NCI-H187 treated with DMSO at 0.1 percent for 48 hours (cell line): ENCODE results near the gene PRMT1.
"Not testable (repeated sequence)": the region's sequence is repeated elsewhere in the genome, so short reads cannot be mapped to it uniquely, and the experiment has no call there.

Experiments
- DNase-seq: peaks from one replicate; lab custom pipeline; 2025; lab: John Stamatoyannopoulos, UW

Gene PRMT1

DNA sequence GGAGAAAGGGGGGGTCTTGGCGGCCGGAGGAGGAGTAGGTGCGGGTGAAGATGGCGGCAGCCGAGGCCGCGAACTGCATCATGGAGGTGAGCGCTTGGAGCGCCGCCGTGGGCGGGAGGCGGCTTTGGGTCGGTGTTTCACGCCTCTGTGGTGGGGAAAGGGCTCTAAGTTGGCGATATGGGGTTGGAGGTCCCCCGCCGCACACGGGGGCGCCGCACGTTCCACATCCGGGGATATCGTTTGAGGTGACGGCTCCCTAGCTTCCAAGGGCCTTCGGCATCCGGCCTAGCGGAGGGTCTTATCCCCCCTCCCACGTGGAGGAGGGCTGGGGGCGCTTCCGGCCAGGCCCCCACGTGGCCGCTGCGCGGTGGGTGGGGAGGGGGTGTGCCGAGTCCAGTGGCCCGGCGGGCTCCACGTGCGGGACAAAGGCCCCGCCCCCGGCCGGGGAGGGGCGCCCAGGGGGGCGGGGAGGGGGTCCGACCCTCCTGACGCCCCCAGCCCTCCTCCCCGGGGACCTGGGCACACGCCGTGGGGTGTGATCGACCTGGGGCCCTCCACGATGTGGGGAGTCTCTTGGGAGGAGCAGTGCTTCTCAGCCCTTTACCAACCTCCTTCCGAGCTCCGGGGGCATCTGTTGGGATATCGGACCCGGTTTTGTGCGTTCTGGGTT lies at the start of gene PRMT1:
Gene PRMT1 (plus strand): TSS at position 41 of the 670 bp plus-strand sequence. CDS start 10 bp downstream, at position 51.
- no peak for DNase-seq

DNA sequence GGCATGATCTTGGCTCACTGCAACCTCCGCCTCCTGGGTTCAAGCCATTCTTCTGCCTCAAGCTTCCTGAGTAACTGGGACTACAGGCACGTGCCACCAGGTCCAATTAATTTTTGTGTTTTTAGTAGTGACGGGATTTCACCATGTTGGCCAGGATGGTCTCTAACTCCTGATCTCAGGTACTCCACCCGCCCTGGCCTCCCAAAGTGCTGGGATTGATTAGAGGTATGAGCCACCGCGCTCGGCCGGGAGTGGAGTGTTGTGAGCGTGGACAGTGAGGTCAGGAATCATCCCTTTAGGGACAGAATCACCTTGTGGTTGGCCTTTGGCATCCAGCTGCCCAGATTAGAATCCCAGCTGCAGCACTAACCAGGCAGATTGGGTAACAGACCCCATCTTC lies 47.4 kb upstream of the PRMT1 start:
- no peak for DNase-seq

DNA sequence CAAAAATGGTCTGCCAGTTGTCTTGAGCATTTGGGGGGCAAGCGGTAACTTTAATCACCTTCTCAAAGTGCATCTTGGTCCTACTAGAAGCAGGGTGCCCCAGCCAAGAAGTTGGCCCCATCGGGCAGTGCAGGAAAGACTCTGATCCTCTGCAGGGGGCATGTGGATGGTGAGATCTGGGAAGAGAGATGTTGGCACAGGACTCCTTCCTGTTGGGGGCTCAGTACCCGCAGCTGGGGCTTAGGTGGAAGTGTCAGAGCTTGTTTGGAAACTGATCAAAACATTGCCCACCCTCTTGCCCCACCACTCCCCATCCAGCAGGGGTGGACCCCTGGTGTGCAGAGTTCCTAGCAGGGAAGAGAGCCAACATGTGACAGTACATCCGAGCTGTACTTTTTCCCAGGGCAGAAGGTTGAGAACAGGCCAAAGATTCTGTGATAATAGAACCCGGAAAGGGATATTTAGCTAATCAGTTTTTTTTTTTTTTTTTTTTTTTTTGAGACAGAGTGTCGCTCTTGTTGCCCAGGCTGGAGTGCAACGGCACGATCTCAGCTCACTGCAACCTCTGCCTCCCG lies 46.0 kb upstream of the PRMT1 start:
- DNase-seq: no peak

DNA sequence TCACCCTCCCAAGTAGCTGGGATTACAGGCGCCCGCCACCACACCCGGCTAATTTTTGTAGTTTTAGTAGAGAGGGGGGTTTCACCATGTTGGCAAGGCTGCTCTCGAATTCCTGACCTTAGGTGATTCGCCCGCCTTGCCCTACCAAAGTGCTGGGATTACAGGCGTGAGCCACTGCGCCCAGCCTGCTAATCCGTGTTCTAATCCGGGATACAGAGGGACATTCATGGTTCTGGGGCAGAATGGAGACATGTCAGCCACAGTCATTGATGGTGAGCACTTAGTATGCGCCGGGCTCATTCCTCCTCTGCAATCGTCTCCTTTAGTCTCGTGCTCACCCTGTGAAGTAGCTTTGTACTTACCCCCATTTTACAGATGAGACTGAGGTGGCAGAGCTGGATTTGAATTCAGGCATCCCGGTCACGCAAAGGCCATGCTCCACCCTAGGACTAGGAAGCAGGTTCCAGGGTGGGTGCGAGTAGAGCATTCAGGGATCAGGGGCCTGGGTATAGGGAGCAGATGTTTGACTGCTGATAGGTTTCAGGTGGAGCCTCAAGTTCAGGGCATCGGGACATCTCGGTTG lies 45.4 kb upstream of the PRMT1 start:
- DNase-seq: no peak

DNA sequence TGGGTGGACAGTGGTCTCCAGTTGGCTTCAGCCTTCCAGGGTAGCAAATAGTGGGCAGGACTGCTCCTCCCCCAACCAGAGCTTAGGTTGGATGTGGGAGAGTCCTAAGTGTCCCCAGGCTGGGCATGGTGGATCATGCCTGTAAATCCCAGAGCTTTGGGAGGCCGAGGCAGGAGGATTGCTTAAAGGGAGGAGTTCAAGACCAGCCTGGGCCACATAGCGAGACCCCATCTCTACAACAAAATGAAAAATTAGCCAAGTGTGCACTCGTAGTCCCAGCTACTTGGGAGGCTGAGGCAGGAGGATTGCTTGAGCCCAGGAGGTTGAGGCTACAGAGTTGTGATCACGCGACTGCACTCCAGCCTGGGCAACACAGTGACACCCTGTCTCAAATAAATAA lies 44.5 kb upstream of the PRMT1 start:
- no peak for DNase-seq

DNA sequence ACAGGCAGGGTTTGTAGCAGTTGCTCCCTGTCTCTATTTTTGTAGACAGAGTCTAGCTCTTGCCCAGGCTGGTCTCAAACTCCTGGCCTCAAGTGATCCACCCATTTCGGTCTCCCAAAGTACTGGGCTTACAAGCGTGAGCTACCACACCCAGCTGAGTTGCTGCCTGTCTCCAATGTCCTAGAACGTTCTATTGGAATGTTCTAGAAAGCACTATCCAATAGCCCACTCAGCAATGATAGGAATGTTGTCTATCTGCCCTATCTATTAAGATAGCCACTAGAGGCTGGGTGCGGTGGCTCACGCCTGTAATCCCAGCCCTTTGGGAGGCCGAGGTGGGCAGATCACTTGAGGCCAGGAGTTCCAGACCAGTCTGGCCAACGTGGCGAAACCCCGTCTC lies 43.8 kb upstream of the PRMT1 start:
- not testable (repeated sequence) for DNase-seq

DNA sequence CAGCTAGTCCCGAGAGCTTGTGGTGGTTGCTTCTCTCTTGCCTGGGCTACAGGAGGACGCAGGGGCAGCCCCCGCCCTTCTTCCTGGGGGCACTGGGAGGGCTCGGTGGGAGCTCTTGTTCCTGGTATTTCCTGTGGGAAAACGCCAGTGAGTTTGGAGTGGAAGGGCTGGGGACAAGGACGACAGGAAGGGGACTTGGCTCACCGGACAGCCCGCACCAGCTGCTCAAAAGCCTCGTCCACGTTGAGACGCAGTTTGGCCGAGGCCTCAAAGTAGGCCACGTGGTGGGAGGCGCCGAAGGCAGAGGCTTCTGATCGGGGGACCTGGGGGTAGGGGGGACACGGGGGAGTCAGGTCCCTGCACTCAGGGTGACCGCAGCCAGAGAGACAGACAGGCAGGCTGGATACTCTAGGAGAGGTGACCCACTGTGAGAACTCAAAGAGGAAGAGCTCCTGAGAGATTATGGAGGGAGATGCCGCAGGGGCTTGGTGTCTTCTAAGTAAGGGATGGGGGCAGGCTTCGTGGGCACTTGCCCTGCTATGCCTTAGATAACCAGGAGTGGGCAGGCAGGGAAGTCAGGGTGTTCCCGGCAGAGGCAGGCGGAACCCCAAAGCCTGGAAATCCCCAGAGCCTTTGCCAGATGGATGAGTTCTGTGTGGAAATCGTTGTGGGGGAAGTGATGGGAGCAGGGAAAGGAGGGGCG lies 41.4 kb upstream of the PRMT1 start:
- no peak for DNase-seq

DNA sequence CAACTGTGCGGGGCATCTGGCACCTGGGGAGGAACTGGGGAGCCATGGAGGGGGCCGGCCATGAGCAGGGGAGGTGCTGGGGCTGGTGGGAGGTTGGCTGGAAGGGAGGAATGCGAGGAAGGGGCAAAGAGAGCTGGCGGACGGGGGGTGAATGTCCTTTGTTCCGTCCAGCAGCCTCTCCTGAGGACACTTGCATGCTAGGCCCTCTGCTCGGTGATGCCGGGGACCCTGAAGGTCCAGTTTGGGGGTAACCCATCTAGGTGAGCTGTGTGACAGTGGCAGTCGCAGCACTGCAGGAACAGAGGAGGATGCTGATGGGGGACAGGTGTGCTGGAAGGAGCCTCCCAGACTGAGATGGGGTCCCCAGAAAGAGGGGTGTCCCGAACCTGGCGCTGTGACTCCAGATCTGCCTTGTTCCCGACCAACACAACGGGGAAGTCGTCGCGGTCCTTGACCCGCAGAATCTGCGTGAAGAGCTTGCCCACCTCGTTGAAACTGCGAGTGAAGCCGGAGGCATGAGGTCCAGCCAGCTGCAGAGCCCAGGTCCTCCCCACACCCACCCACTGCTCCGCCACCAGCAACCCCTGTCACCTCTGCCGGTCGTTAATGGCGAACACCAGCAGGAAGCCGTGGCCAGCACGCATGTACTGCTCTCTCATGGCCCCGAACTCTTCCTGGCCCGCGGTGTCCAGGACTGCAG lies 40.7 kb upstream of the PRMT1 start:
- no peak for DNase-seq

DNA sequence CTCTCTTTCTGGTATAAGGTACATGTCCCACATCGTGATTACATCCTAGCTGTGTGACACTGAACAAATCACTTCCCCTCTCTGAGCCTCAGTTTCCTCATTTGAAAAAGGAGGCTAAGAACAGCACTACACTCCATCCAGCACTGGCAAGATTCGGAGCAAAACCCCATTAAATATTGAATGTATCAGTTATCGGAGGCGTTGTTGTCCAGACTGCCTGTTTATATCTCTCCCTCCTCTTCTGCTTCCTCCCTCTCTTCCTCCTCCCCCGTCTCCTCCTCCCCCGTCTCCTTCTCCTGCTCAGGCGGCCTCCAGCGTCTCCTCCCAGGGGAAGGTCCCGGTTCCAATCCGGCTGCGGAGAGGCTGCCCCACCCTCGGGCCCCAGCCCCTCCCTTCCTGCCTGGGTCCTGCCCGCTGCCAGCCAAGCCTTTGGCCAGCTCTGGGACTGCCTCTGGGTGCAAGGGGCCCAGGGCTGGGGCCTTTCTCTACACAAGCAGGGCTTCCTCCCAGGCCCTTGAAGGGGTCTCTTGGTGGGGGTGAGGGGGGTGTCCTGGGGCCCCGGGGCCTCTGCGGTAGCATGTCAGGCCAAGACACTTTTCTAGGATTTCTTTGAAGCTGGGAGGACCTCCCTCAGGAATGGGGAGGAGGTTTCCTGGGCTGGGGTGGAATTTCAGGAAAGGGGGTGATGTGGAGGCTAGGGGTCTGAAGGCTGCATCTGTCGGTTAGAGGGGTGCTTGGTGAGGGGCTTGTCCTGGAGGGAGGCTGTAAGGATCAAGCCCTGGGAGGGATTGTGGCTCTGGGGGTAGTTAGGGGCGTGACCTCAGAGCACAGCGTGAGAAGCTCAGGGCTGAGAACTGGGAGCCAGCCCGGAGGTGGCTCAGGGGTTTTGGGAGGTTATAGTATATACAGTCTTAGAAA lies 39.0 kb upstream of the PRMT1 start:
- DNase-seq: no peak

DNA sequence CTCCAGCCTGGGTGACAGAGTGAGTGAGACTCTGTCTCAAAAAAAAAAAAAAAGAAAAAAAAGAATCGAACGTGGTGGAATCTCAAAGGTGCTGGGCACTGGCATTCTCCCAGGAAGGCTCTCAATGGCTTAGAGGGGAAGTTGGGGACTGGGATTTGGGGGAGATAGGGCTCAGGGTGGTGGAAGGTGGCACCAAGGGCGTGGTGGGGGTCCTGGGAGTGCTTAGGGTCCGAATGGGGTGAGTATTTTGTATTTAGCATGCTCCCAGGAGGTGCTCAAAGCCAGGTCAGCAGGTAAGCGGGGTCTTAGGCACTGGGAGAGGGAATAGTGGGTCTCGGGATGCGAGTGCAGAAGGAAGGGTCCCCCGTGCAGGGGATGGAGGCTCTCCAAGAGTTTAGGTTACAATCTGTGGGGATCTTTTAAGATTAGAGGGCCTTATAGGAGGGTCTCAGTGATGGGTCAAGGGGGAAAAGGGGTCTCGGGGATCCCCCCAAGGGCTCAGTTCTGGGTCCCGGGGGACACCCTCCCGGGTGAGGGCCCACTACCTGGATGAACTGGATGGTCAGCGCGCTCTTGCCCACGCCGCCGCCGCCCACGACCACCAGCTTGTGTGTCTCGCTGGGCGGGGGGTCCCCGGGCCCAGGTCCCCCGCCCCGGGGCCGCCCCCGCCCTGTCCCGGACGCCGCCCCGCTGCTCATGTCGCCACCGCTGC lies 37.5 kb upstream of the PRMT1 start:
- no peak for DNase-seq

DNA sequence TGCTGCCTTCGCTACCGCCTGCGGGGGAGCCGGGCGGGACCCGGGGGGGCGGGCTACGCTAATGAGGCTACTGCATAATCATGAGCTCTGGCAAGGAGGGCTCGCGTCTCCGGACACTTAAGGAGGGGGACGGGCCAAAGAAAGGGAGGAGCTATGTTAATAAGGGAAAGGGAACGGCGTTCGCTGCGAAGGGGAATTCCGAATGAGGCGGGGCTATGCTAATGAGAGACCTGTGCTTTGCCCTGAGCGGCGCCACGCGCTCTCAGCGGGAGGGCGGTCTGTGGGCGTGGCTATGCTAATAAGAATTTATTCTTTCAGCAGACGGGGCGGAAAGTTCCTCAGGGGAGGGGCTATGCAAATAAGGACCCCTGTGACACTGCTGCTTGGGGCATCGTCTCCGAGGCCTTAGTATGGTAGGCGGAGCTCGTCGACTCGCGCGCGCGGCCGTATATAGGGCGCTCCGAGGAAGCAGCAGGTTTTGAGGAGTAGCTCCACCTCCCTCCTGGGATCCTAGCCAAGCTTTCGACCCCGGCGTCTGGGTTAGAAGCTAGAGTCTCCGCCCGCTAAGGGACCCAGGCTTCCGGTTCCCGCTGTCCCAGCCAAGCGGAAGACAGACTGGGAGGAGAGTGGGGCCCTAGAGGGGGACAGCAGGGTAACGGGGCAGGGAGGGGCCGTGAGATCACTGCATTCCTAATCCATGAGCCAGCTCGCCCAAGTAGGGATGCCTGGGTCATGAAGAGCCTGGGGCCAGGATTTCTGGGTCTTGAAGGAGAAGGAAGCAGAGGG lies 36.8 kb upstream of the PRMT1 start, which contains the start of gene RRAS:
Gene RRAS (minus strand): TSS at position 31 of the 786 bp plus-strand sequence. CDS start 45 bp downstream, outside the sequence.
- peak; percentile 98 for DNase-seq

DNA sequence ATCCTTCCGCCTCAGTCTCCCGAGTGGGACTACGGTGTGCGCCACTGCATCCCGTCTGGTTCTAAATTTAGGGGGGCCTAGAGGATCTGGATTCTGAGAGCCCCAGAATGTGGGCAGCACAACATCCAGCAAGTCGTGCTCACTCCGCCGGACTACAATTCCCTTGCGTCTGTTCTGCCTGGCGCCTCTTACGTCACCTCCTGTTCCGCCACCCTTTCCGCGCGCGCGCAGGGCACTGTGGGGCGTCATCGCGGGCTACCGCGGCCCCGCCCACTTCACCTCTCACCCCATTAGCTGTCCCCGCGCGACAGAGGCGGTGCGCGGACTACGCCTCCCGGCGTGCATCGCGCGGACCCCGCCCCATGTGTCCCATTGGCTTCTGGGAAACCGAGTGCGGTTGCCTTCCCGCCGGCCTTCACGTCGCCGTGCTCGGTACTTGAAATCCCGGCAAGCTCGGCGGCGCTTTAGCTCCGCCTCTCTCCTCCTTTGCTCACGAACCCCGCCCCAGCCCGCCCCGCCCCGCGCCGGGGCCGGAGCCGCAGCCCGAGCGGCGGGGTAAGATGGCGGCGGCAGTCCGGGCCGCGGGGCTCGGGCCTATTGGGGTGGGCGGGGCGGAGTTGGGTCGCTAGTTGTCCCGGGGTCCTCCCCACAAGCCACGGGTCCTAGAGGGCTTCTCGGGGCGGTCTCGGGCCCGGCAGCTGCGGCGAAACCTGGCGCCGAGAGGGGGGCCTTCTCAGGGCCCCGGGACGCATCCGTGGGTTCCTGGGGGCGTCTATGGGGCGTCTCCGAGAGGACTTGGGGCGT lies 35.2 kb upstream of the PRMT1 start, which contains the start of gene SCAF1:
Gene SCAF1 (plus strand): TSS at position 522 of the 804 bp plus-strand sequence. CDS start 2,818 bp downstream, outside the sequence.
- peak; percentile 94 for DNase-seq

DNA sequence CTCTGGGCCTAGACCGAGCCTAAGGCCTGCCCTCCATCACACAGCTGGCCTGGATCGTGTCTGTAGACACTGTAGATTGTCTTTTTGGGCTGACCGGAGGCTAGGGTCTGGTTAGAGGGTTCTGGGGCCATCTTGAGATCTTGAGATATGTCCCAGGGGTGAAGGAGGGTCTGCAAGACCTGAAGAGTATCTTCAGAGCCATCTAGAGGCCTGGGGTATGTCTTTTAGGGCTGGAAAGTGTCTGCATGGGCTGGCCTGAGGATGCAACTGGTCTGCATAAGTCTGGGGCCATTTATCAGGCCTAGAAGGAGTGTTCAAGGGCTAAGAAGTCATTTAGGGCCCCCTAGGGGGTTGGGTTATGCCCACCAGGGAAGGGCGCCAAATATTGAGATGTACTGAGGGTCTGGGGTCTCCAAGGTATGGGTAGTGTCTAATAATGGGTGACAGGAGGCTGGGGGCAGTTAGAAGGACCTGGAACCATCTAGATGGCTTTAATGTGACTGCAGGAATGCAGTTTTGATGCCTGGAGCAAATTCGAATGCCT lies 34.5 kb upstream of the PRMT1 start:
- DNase-seq: no peak

DNA sequence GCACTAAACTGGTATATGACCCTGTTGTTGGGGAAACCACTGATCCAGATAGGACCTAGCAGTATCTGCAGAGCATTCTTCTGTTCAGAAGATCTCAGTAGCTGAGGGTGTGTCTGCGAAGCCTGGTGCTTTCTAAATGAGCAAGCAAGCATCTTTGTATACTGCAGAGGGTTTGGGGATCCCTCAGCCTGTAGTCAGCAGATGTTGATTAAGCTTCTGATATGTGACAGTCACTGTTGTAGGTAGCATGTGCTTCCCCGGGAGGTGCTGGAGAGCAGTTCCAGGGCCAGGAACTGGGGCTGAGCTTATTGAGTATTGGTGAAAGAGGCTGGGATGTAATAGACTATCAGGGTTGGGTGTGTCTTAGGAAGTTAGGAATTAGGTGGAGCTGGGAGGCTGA lies 33.6 kb upstream of the PRMT1 start:
- no peak for DNase-seq

DNA sequence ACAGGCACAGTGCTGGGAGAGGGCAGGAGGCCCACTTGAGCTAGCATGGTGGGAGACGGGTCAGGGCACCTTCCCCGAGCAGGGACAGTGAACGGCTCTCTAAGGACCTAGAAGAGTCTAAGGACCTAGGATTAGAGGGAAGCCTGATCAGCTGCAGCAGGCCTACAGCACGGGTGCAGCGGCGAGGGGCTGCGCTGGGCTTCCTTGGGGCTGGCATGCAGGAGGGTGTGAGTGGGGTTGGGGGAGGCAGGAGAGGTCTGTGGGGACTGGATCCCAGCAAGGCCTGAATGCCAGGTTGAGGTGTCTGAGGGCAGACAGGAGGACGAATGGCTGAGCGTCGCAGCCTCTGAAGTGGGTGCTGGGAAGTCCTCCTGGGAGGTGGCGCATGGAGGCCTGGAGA lies 31.5 kb upstream of the PRMT1 start:
- no peak for DNase-seq

DNA sequence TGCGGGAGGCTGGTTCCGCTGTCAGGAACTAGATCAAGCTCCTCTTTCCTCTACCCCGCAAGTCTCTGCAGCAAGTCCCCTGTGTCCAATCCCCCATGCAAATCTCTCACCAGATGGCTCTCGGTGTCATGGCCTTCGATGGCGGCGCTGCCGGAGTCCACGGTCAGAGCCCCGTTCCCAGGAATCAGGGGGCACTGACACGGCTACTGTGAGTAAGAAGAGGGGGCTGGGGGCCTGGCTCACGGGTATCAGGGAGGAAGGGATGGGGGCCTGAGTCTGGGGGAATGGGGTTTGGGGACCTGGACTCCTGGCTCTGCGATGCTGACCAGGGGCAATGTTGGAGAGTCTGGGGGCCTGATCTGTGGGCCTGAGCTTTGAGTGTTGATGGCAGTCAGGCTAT lies 31.1 kb upstream of the PRMT1 start:
- no peak for DNase-seq

DNA sequence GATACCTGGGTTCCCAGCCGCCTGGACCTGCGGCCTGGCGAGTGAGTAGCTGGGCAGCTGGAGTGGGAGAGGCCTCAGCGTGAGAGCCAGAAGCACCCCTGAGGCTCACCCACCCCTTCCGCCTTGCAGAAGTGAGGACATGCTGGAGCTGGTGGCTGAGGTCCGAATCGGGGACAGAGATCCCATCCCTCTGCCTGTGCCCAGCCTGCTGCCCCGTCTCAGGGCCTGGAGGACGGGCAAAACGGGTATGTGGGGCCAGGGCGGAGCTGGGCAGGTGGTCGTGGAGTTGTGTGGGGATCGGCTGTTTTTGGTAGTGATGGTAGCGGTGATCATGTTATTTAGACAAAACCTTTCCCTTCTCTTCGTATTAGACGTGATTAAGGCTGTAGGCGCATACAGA lies 30.5 kb upstream of the PRMT1 start:
- DNase-seq: no peak

DNA sequence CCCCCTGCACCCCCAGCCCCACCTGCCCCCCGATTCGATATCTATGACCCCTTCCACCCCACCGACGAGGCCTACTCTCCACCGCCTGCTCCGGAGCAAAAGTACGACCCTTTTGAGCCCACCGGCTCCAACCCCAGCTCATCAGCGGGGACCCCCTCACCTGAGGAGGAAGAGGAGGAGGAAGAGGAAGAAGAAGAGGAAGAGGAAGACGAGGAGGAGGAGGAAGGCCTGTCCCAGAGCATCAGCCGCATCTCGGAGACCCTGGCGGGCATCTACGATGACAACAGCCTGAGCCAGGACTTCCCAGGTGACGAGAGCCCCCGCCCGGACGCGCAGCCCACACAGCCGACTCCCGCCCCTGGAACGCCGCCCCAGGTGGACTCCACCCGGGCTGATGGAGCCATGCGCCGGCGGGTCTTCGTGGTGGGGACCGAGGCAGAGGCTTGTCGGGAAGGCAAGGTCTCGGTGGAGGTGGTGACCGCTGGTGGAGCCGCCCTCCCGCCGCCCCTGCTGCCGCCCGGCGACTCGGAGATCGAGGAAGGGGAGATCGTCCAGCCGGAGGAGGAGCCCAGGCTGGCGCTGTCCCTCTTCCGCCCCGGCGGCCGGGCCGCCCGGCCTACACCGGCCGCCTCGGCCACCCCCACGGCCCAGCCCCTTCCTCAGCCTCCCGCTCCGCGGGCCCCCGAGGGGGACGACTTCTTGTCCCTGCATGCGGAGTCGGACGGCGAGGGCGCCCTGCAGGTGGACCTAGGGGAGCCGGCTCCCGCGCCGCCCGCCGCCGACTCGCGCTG lies 25.8 kb upstream of the PRMT1 start:
- DNase-seq: no peak
